NCI-H1105 (cell line): ENCODE results near the gene FTSJ1.
"Not testable (repeated sequence)": the region's sequence is repeated elsewhere in the genome, so short reads cannot be mapped to it uniquely, and the experiment has no call there.

ENCODE experiments used
- DNase-seq: peaks from one replicate; lab custom pipeline; 2025; lab: John Stamatoyannopoulos, UW

FTSJ1 gene

DNA sequence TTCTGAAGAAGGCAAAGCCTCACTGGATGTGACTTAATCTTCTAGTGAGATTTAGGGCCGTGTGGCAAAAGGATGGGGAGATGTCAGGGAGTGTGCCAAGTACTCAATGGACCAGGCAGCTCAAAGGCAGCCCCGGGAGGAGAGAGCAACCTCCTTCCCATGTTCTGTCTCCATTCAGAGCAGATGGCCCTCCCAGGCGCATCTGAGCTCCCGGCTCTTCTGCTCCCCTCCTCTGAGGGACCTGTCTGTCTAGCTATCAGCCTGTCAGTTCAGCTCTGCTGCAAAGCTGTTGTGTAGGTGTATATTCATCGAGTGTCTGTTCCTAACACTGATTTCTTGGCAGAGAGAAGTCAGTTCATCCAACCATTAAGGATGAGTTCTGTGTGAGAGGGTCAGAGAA, 21.9 kb downstream of the FTSJ1 start:
- DNase-seq, result no peak

DNA sequence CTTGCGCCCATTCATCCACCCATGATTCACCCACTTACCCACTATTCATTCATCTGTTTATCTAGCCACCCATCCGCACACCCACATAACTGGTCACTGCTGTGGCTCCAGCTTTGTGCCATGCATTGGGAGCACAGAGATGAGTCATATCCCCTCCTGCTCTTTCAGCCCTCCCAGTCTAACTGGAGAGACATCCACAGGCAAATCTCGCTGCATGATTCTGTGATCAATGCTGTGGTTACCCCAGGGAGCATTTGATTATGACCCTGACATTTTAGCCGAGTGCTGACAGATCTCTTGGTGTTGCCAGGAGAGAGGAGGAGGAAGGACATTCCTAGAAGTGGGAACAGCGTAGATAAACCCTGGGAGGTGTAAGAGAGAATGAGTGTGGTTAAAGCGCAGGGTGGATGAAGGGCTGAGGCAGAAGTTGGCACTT, 22.4 kb downstream of the FTSJ1 start:
- no peak for DNase-seq

DNA sequence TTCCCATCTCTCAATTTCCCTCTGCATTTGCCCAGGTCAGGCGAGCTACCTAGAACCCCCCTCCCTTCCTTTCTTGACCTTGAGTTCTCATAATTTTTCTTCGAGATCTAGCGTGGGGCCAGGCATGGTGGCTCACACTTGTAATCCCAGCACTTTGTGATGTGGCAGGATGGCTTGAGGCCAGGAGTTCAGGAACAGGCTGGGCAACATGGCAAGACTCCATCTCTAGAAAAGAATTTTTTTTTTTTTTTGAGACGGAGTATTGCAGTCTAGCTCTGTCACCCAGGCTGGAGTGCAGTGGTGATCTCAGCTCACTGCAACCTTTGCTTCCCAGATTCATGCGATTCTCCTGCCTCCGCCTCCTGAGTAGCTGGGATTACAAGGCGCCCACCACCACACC, 28.3 kb downstream of the FTSJ1 start:
- DNase-seq, result no peak

DNA sequence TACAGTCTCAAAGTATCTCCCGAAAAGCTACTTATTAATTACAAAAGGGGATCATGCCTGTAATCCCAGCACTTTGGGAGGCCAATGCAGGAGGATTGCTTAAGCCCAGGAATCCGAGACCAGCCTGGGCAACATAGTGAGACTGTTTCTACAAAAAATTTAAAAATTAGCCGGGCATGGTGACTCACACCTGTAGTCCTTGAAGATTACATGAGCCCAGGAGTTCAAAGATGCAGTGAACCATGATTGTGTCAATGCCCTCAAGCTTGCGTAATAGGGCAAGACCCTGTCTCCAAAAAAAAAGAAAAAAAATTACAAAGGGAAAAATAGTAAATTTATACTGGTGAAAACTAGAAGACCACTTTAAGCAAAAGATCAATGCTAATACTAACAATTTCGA, 29.5 kb downstream of the FTSJ1 start:
- DNase-seq, result no peak

DNA sequence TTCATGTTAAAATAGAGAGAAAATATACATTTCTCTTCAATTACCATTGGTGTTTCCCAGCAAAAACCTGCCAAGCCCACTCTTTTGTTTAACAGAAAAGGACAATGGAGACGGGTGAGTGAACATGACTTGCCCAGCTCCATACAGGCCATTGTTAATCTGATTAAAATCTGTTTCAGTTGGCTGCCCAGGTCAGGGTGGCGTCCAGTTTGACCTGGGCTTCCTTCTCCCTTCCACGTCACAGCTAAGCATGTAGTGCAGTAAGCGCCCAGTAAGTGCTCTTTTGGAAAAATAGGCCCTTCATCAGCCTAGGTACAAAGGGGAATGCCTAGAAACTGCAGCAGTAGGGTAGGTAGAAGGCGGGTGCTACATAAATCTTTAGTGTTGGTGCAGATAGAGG, 31.2 kb downstream of the FTSJ1 start:
- no peak for DNase-seq

DNA sequence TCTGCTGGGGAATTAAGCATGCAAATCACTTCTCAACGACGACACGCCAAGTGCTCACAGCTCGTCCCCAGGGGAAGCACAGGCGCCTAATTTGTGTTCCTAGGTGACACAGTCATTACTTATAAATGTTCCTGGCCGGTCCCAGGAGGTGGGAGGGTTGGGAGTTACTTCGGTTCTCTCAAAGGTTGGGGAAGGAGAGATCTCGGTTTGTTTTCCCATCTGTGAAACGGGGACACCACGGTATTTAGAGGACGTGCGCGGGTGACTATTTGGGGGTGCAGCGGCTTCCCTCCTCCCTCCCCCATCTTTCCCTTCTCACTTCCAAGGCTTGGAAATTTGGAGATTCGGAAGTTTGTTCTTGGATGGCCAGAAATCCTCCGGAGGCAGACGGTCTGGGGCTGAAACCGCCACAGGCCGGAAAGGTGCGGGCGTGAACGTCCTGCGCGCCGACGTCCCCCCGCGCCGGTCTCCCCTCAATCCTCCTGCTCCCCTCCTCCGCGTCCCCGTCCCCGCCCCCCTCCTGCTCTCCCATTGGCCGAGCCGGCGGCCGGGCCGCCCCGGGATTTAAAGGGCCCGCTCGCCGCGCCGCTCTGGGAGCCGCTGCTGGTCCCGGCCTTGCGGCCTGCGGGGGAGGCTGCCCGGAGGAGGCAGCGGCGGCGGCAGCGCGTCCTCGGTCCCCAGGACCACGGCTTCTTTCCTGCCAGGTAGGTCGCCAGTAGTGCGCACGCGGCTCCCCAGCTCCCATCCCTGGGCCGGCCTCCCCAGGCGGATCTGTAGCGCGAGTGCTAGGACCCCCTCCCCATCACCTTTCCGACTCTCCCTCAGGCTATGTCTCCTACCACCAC, 32.6 kb downstream of the FTSJ1 start, which contains the start of gene PORCN:
Gene PORCN, plus strand, starts transcription at position 593 of the 845 bp plus-strand sequence. CDS start 829 bp downstream, outside the sequence.
- no peak for DNase-seq

DNA sequence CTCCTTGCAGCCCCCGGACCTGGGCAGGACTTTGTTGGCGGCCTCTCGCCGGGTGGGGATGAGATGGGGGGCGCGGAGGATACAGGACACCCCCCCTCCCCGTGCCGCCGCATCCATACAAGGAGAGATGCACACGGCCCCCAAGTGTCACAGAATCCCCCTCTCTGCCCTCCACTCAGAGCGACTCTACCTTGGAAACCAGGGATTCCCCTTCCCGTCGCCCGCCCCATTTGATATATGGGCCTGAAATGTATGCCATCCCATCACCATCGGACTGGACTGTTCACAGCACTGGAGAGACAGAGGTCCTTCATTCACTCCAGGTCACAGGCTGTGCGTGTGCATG, 33.2 kb downstream of the FTSJ1 start:
- no peak for DNase-seq

DNA sequence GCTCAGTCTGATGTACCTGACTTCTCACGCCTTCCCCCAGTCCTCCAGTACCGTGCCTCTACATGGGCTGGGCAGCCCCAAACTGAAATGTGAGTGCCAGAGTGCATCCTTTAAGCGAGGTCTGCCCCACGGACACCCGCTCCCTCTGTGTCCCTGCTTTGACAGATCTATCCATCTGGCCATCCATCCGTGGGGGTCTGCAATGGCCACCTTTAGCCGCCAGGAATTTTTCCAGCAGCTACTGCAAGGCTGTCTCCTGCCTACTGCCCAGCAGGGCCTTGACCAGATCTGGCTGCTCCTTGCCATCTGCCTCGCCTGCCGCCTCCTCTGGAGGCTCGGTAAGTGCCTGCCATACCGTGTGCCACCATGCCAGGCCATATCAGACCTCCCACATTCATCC, 33.6 kb downstream of the FTSJ1 start:
- no peak for DNase-seq

DNA sequence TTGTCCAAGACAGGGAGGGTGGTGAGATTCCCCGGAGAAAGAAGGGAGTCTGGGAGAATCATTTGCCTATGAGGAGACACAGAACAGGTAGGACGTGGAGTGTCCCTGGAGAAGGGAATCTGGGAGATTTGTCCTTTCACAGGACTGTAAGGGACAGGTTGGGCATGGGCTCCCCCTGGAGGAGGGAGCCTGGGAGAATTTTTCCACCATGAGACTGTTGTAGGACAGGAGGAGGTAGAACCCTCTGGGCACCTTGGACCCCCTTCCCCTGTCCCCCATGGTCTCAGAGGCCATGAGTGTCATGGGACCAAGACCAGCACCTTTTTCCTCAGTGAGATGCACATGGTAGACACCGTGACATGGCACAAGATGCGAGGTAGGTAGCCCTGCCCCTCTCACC, 35.6 kb downstream of the FTSJ1 start:
- no peak for DNase-seq

DNA sequence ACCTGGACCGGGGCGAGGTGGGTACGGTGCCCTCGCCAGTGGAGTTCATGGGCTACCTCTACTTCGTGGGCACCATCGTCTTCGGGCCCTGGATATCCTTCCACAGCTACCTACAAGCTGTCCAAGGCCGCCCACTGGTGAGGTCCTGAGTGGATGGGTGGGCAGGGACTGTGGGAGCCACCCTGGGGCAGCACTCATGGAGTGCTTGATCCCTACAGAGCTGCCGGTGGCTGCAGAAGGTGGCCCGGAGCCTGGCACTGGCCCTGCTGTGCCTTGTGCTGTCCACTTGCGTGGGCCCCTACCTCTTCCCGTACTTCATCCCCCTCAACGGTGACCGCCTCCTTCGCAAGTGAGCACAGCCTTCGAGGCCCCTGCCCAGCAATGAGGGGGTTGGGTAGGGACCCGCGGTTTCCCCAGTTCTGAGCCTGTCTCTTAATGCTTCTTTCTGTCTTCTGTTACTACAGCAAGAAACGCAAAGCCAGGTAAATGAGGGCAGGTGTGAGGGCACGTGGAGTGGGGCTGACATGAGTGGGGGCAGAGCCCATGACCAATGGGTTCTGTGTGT, 36.5 kb downstream of the FTSJ1 start:
- no peak for DNase-seq

DNA sequence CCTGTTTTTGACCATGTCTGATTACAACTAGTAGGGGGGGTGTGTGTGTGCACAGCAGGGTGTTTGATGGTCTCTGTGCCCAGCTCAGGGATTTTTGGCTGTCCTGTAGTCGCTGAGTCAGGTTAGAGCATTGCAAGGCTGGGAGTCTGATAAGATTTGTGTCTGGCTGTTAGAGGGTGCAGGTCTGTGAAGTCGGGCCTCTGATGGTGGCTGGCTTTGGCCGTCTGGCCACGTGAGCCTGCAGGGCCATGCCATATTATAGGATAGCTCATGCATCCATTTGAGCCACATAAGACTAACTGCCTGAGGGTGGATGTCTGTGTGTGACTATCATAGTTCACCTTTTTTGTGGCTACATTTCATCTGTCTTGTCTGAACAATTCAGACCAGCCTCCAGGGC, 37.7 kb downstream of the FTSJ1 start:
- DNase-seq, result no peak

DNA sequence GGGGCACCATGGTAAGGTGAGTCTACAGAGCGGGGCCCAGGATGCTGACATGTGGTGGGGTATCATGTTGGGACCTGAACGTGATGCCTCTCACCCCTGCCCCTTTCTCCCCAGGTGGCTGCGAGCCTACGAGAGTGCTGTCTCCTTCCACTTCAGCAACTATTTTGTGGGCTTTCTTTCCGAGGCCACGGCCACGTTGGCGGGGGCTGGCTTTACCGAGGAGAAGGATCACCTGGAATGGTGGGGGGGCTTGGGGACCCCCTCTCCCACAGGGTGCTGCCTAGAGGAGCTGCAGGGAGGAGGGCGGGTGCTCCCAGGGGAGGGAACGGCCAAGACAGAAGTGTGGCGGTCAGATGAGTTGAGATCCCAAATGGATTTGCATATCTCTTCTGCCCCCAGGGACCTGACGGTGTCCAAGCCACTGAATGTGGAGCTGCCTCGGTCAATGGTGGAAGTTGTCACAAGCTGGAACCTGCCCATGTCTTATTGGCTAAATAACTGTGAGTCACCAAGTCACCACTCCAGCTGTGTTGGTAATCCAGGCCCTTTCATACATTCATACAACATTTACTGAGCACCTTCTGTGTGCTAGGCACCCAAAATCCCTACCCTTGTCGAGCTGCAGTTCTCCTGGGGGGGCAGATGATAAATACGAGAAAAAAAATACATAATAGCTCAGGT, 38.3 kb downstream of the FTSJ1 start:
- no peak for DNase-seq

DNA sequence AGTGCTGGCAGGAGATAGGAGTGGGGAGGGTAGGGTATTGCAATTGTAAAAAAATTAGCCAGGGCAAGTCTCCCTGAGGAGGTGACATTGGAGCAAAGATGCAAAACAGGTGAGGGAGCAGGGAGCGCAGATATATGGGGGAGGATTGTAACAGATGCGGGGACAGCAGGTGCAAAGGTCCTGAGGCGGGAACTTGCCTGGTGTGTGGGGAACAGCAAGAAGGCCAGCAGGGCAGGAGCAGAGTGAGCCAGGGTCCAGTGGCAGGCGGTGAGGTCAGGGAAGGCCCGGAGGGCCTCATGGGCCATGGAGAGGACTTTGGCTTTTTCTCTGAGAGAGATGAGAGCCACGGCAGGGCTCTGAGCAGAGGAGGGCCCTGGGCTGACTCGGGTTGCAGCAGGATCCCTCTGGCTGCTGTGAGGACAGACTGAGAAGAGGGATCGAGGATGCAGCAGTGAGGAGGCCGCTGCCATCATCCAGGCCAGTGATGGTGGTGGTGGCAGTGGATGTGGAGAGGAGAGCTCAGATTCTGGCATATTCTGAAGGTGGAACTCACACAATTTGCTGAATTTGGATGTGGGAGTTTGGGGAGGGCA, 39.0 kb downstream of the FTSJ1 start:
- no peak for DNase-seq

DNA sequence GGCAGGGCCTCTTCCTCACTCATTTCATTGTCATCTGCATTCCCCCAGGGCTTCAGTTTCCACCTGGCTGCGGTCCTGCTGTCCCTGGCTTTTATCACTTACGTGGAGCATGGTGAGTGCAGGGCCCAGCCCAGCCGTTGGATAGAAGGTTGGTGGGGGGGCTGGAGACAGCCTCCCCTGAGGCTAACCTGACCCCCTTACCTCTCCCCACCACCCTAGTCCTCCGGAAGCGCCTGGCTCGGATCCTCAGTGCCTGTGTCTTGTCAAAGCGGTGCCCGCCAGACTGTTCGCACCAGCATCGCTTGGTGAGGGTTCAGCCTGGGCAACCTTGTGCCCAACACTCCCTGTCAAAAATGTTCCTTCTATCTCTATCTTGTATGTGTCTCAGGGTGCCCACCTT, 39.8 kb downstream of the FTSJ1 start:
- no peak for DNase-seq

DNA sequence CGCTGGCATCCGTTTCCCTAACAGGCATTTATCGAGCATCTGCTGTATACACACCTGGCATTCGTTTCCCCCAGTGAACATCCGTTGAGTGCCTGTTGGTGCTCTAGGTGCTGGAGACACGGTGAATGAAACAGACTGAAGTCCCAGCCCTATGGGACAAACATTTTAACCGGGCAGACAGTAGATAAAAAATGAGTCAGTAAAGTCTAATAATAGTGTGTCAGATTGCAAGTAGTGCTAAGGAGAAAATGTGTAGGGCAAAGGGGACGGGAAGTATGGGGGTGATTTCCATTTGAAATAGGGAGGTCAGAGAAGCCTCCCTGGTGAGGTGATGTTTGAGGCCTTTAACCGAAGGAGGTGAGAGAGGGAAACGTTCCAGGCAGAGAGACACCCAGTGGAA, 40.3 kb downstream of the FTSJ1 start:
- DNase-seq, result no peak

DNA sequence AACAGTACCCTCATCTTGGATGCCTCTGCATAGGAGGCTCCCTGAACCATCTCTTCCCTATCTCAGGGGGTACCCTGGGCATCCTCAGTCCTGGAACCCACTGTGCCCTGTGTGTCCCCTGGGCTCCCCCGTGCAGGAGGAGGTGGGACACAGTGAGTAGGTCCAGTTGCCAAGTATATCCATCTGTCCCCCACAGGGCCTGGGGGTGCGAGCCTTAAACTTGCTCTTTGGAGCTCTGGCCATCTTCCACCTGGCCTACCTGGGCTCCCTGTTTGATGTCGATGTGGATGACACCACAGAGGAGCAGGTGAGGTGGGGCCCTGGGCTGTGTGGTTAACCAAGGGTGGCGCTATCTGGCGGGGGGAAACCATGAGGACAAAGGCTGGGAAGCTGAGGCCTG, 41.0 kb downstream of the FTSJ1 start:
- DNase-seq, result no peak

DNA sequence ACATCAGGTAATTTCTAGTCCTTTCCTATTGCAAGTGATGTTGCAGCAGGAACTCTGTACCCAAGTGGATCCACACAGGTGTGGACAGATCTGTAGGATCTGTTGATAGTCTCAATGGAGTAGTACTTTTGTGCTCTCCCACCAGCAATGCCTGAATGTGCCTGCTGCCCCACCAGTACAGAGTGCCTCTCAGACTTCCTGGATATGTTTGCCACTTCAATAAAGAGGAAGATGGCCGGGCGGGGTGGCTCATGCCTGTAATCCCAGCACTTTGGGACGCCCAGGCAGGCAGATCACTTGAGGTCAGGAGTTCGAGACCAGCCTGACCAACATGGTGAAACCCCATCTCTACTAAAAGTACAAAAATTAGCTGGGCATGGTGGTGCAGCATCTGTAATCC, 43.5 kb downstream of the FTSJ1 start:
- DNase-seq, result not testable (repeated sequence)

DNA sequence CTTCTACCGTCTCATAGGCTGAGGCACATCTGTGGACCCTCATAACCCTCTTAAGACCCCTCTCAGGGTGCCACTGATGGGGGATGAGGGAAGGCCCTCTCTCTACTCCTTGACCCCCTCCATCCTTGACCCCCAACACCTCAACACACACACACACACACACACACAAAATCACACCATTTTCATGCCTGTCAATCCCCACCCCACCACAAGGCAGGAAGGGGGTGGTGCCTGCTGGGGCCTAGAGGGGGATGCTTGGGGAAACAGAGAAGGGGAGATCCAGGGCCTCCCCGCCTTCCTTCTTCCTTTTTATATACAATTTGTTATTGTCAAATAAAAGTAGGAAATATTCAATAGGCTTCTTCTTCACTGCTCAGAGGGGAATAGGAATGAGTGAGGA, 44.5 kb downstream of the FTSJ1 start:
- no peak for DNase-seq

DNA sequence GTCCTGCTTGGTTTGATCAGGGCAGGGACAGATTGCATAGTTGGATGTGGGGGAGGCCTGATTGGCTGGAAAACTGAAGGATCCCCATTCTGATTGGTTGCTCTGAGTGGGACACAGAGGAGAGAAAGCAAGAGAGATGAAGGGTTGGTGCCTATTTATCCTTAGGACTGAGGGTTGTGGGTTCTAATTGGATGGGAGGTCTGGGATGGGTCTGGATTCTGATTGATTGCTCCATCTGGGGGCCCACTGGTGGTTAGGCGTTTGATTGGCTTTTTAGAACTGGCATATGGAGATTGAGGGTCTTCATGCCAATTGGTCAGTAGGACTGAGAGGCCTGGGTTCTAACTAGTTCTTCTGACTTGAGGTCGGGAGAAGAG, 45.0 kb downstream of the FTSJ1 start:
- DNase-seq, result no peak

DNA sequence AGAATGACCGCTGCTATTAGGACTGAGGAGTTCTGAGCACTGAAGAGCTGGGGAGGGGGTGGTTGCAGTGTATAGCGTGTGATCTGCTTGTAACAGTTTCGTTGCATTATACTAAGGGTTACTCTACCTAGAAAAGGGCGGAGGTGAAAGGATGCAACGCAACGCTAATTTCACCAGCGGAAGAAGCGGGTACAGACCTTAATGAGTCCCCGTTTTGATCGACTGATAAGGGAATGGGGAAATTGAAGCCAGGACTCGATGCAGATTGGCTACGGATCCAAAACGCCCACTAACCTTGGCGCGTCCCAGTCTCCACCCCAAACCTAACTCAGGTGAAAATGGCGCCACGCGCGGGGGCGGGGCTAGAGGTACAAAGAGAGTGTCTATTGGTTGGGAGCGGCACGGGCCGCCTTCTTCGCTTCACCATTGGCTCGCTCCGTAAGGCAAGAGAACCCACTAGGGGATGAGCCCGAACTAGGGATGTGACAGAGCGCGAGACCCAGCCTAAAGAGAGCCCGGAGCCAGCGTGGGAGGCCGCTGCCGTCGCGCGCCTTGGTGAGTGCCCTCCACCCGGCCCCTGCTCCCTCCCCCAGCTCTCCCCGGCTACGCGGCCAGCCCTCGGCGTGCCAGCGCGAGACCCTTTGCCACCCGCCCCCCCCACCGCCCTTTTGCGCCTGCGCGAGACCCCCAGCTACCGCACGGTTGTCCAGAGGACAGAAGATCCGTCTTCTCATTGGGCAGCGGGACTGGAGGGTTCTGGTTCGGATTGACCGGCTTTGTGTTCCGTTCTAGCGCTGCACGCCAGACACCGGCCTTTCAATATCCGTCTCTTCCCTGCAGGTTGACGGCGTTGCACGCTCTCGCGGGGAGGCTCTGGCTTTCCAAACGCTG, 45.6 kb downstream of the FTSJ1 start, which contains the start of gene EBP:
Gene EBP, plus strand, starts transcription at position 456 of the 891 bp plus-strand sequence. CDS start 1,964 bp downstream, outside the sequence.
- DNase-seq, result peak; percentile 88

DNA sequence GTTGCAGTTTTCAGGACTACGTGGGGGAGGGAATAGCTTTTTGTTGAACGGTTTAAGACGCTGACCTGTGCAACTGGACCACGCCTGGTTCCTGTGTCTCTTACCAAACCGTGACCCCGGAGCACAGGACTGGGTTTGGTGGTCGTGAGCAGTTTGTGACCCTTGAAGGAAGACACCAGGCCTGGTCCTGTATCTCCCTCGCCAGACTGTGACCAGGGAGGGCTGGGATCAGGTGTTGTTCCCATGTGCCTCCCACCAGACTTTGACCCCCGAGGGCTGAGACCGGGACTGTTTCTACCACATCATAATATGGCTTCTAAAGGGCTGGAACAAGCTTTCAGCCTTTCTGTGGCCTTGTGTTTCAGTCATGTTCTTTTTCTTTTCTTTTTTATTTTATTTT, 46.3 kb downstream of the FTSJ1 start:
- no peak for DNase-seq

DNA sequence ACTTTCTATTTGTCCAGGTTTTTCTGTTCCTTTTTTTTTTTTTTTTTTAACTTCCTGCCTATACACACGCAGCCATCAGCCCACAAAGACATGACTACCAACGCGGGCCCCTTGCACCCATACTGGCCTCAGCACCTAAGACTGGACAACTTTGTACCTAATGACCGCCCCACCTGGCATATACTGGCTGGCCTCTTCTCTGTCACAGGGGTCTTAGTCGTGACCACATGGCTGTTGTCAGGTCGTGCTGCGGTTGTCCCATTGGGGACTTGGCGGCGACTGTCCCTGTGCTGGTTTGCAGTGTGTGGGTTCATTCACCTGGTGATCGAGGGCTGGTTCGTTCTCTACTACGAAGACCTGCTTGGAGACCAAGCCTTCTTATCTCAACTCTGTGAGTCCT, 47.7 kb downstream of the FTSJ1 start:
- no peak for DNase-seq
